GM23338 (cell line): ENCODE data around the gene CLDN24. TPM values are rescaled to one million over a fixed set of nuclear protein-coding genes. Genes with fewer than 3 reads are reported as not detected.

Experiments used
- ATAC-seq: fragments of 200-7000 bp; cut with Tn5 transposase; 3 replicates; pipeline ENCODE4 v1.9.1; 2020
- DNase-seq: peaks from one replicate; pipeline ENCODE4 v3.0.0-alpha.2; 2015; ENCODE audit warnings: low spot score
- H2AFZ ChIP-seq: fragments of 200-600 bp; sonication (generic); 2 replicates; pipeline ENCODE4 v1.8.0; 2016; ENCODE audit warnings: antibody characterized with exemption, mild to moderate bottlenecking, moderate library complexity
- H3F3A ChIP-seq: fragments of 200-600 bp; sonication (generic); replicated peaks from 2 replicates; pipeline ENCODE4 v1.8.0; 2017; ENCODE audit warnings: antibody characterized with exemption, mixed run types, low read depth
- H3K27ac ChIP-seq: fragments of 200-600 bp; sonication (generic); 2 replicates; pipeline ENCODE4 v1.6.1; 2016; ENCODE audit warnings: low read depth
- H3K27me3 ChIP-seq: fragments of 200-600 bp; sonication (generic); 2 replicates; pipeline ENCODE4 v1.8.0; 2016; ENCODE audit warnings: mild to moderate bottlenecking, mixed run types, moderate library complexity; ENCODE audit not compliant: insufficient read depth
- H3K36me3 ChIP-seq: fragments of 200-600 bp; sonication (generic); 2 replicates; pipeline ENCODE4 v1.8.0; 2016; ENCODE audit warnings: mild to moderate bottlenecking; ENCODE audit not compliant: insufficient read depth
- H3K4me1 ChIP-seq: fragments of 200-600 bp; sonication (generic); 2 replicates; pipeline ENCODE4 v1.8.0; 2016; ENCODE audit warnings: mild to moderate bottlenecking, moderate library complexity; ENCODE audit not compliant: insufficient read depth
- H3K4me2 ChIP-seq: fragments of 200-600 bp; sonication (generic); 2 replicates; pipeline ENCODE4 v1.7.1; 2017; ENCODE audit warnings: mixed run types
- H3K4me3 ChIP-seq: fragments of 200-600 bp; sonication (generic); 2 replicates; pipeline ENCODE4 v1.6.1; 2016; ENCODE audit warnings: mixed run types
- H3K79me2 ChIP-seq: fragments of 200-600 bp; sonication (generic); replicated peaks from 2 replicates; pipeline ENCODE4 v1.8.0; 2017; ENCODE audit warnings: mild to moderate bottlenecking; ENCODE audit not compliant: insufficient read depth
- H3K9me2 ChIP-seq: fragments of 200-600 bp; sonication (generic); 2 replicates; pipeline ENCODE4 v1.8.0; 2017; ENCODE audit not compliant: insufficient read depth
- H4K20me1 ChIP-seq: fragments of 200-600 bp; sonication (generic); replicated peaks from 2 replicates; pipeline ENCODE4 v1.8.0; 2017; ENCODE audit warnings: mild to moderate bottlenecking; ENCODE audit not compliant: insufficient read depth
- H3K27ac Mint-ChIP-seq: 2 replicates; pipeline ENCODE4 v1.8.0; 2020; ENCODE audit warnings: inconsistent platforms, mild to moderate bottlenecking, moderate library complexity, mixed read lengths
- H3K27me3 Mint-ChIP-seq: 3 replicates; pipeline ENCODE4 v1.8.0; 2022; ENCODE audit warnings: low read depth, mild to moderate bottlenecking, moderate library complexity, mixed read lengths, inconsistent platforms; ENCODE audit not compliant: insufficient read depth, poor library complexity
- H3K36me3 Mint-ChIP-seq: 3 replicates; pipeline ENCODE4 v1.8.0; 2021; ENCODE audit warnings: low read depth, mild to moderate bottlenecking, inconsistent platforms, moderate library complexity, mixed read lengths
- H3K4me1 Mint-ChIP-seq: 3 replicates; pipeline ENCODE4 v1.8.0; 2020; ENCODE audit warnings: mild to moderate bottlenecking, inconsistent platforms, mixed read lengths
- H3K4me3 Mint-ChIP-seq: 3 replicates; pipeline ENCODE4 v1.8.0; 2021; ENCODE audit warnings: moderate library complexity, mild to moderate bottlenecking, inconsistent platforms, mixed read lengths
- H3K9me3 Mint-ChIP-seq: 3 replicates; pipeline ENCODE4 v1.8.0; 2020; ENCODE audit warnings: moderate library complexity, mild to moderate bottlenecking, inconsistent platforms, mixed read lengths
- CREB1 ChIP-seq: fragments of 250-450 bp; sonication (Bioruptor Pico); IDR thresholded peaks from 2 replicates; pipeline ENCODE4 v1.5.0; 2020; ENCODE audit warnings: low read depth, mild to moderate bottlenecking, moderate library complexity
- NANOG ChIP-seq: IDR thresholded peaks from 2 replicates; pipeline ENCODE4 v1.6.1; 2016; ENCODE audit warnings: antibody characterized with exemption, borderline replicate concordance
- POLR2AphosphoS5 ChIP-seq: IDR thresholded peaks from 2 replicates; pipeline ENCODE4 v1.6.1; 2016; ENCODE audit warnings: antibody characterized with exemption, low read depth
- REST ChIP-seq: IDR thresholded peaks from one replicate; pipeline ENCODE4 v1.6.1; 2018; ENCODE audit warnings: antibody characterized with exemption; ENCODE audit not compliant: unreplicated experiment
- STAT1 ChIP-seq: IDR thresholded peaks from one replicate; pipeline ENCODE4 v1.6.1; 2016; ENCODE audit warnings: antibody characterized with exemption; ENCODE audit not compliant: unreplicated experiment
- ZNF114 ChIP-seq: fragments of 250-450 bp; sonication (Bioruptor Pico); IDR thresholded peaks from 2 replicates; pipeline ENCODE4 v1.5.0; 2020; ENCODE audit warnings: mild to moderate bottlenecking, moderate library complexity
- ZNF462 ChIP-seq: fragments of 250-450 bp; sonication (Bioruptor Pico); IDR thresholded peaks from 2 replicates; pipeline ENCODE4 v1.5.0; 2020; ENCODE audit warnings: mild to moderate bottlenecking, moderate library complexity
- polyA plus RNA-seq: library from polyadenylated mRNA; unstranded; fragments of >200 nt; fragmentation: Nextera tagmentation; extraction: Ambion mirVana; gene quantifications from 2 replicates; pipeline ENCODE4 v1.2.1, GENCODE V29; 2016
- total RNA-seq: library from RNA; depleted of rRNA; stranded (reverse); fragments of >200 nt; shearing (Covaris generic); gene quantifications from 2 replicates; pipeline ENCODE4 v1.2.3, GENCODE V29; 2014
- TF ChIP-seq, protein P1 (sequence below): IDR thresholded peaks from 2 replicates; pipeline ENCODE4 v1.6.1; 2016; ENCODE audit warnings: antibody characterized with exemption
- TF ChIP-seq, protein P2 (sequence below), 2 experiments: fragments of 200-600 bp in 1 of 2; sonication (generic) in 1 of 2; conservative IDR thresholded peaks; 2 replicates each; pipeline versions ENCODE4 v1.5.1 to v1.6.1; 2016 to 2017; ENCODE audit warnings: antibody characterized with exemption in 2 of 2, low read depth in 2 of 2, mild to moderate bottlenecking in 2 of 2, moderate library complexity in 1 of 2

Gene CLDN24
- total and polyA plus RNA-seq, 2 experiments from 2014 or later: not detected

- TF ChIP-seq, protein P1, sequence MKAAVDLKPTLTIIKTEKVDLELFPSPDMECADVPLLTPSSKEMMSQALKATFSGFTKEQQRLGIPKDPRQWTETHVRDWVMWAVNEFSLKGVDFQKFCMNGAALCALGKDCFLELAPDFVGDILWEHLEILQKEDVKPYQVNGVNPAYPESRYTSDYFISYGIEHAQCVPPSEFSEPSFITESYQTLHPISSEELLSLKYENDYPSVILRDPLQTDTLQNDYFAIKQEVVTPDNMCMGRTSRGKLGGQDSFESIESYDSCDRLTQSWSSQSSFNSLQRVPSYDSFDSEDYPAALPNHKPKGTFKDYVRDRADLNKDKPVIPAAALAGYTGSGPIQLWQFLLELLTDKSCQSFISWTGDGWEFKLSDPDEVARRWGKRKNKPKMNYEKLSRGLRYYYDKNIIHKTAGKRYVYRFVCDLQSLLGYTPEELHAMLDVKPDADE: no peak
These were observed 34.9 kb upstream of the CLDN24 start (continued) for GRCh38 chr4:183356931-183357675.

- H3K36me3 Mint-ChIP-seq: no peaks in the 10 kb centered on the region
- no peak overlapping the region for H3K27ac Mint-ChIP-seq
- ATAC-seq: no peak
- H3K9me3 Mint-ChIP-seq: no peaks in the 10 kb centered on the region; the same call in none of the 3 replicates
- Histone ChIP-seq H3K27me3 (no peaks in the 10 kb centered on the region), H3K79me2 (no peaks in the 10 kb centered on the region), H3K9me2 (0 out of 2 replicates have a peak, but pooled peaks cover 4% of the 10 kb centered on the region), H4K20me1 (no peaks in the 10 kb centered on the region), H3F3A (no peaks in the 10 kb centered on the region), H2AFZ (peak overlapping the region; percentile 56; the same call in 1 of the 2 replicates), H3K4me3 (no peak overlapping the region), H3K27ac (no peak overlapping the region), H3K36me3 (no peaks in the 10 kb centered on the region), H3K4me2 (no peak overlapping the region), H3K4me1 (no peaks in the 10 kb centered on the region)
- H3K4me3 Mint-ChIP-seq: no peak overlapping the region
- no peak for DNase-seq
- peaks cover 3% of the 10 kb centered on the region for H3K4me1 Mint-ChIP-seq
- H3K27me3 Mint-ChIP-seq: peaks cover 2% of the 10 kb centered on the region
- TF ChIP-seq ZNF114 (no peak), STAT1 (no peak), POLR2AphosphoS5 (no peak), CREB1 (no peak), ZNF462 (no peak), REST (no peak), NANOG (no peak)
- TF ChIP-seq, protein P2, sequence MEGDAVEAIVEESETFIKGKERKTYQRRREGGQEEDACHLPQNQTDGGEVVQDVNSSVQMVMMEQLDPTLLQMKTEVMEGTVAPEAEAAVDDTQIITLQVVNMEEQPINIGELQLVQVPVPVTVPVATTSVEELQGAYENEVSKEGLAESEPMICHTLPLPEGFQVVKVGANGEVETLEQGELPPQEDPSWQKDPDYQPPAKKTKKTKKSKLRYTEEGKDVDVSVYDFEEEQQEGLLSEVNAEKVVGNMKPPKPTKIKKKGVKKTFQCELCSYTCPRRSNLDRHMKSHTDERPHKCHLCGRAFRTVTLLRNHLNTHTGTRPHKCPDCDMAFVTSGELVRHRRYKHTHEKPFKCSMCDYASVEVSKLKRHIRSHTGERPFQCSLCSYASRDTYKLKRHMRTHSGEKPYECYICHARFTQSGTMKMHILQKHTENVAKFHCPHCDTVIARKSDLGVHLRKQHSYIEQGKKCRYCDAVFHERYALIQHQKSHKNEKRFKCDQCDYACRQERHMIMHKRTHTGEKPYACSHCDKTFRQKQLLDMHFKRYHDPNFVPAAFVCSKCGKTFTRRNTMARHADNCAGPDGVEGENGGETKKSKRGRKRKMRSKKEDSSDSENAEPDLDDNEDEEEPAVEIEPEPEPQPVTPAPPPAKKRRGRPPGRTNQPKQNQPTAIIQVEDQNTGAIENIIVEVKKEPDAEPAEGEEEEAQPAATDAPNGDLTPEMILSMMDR (conservative IDR thresholded peaks at IDR 0.05; ENCODE audit: low read depth in 2 of 2): no peak
- TF ChIP-seq, protein P1: no peak
These were observed 34.1 kb upstream of the CLDN24 start for GRCh38 chr4:183356173-183356830.
